ENCODE data around the gene ZBTB46.
"Not testable (repeated sequence)": the region's sequence is repeated elsewhere in the genome, so short reads cannot be mapped to it uniquely, and the experiment has no call there.

ZBTB46 gene

DNA sequence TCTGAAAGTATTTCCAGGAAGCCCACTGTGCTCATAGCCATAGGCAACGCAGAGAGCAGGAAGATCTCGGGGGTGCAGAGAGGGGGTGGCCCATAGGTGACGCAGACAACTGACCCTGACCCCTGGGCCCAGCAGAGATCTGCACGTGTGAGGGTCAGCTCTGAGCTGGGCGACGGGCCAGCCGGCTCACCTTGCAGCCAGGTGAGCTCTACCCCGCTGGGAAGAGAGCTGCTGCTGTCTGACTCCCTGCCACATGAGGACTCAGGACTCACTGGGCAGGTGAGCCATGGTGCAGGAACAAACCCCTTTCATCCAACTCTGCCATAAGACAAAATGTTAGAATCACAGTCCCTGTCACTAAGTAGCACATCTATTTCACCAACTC lies 19.6 kb downstream of the ZBTB46 start:
- no peak for DNase-seq

DNA sequence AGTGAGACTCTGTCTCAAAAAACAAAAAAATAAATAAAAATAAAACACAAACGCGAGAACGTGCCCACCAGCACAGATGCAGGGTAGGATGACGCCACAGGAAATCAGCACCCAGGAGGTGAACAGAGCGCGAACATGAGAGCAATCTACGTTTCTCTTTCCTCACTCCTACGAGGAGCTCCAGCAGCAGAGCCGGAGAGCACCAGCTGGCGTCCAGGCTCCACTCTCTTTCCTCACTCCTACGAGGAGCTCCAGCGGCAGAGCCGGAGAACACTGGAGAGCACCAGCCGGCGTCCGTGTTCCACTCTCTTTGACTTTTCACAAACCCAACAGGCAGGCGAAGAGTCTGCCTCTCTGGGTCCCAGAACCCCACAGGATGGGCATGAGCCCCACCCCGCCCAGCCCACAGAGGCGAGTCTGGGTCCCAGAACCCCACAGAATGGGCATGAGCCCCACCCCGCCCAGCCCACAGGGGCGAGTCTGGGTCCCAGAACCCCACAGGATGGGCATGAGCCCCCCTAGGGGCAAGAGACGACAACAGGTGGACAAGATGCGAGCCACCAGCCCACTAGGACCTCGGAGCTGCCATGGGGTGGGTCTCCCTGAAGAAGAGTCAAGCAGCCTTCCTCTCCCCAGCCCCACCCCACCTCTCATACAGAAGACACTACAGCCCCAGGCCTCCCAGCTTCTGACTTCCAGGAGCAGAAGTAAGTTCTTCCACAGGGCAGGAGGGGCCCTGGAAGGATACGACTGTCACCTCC lies 20.2 kb downstream of the ZBTB46 start:
- DNase-seq, result no peak

DNA sequence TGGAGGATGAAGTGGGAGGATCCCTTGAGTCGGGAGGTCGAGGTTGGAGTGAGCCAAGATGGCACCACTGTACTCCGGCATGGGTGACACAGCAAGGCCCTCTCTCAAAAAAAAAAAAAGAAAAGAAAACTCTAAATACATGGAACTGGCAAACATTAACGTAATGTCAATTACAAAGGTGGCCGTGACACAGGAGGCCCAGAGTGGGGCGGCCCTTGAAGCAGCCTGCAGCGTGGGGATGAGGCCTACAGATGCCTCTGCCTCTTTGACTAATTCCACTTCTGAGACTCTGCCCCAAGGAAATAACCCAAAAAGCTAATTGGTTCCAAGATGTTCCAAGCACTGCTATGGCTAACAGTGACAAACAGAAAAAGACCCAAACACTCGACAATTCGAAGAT lies 21.2 kb downstream of the ZBTB46 start:
- no peak for DNase-seq

DNA sequence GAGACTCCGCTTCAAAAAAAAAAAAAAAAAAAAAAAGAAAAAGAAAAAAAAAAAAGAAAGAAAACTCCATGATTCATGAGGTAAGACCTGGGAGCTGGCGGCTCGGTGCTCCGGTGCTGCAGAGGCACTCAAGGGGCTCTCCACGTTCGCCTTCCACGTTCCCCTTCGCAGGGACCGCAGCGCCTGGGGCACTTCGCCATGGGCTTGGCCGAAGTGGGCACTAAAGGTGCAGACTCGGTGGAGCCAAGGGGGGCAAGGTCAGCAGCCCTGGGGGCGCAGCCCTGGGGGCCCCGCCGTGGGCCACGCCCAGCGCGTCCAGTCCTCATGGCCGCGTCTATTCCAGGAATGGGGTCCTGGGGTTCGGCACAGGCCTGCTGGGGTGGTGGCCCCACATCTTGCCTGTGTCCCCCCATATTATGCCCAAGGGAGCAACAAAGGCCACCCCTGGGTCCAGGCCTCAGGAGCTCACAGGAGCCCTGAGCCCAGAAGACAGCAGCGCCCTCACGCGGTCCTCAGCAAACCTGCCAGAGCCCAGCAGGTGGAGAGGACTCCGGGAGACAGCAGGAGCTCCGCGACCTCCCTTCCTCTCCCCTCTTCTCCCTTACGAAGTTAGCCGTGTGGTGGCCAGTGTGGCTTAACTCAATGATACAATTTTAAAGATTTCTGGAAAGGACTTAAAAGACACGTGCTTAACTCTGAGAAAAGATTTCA lies 21.9 kb downstream of the ZBTB46 start:
- DNase-seq, result no peak

DNA sequence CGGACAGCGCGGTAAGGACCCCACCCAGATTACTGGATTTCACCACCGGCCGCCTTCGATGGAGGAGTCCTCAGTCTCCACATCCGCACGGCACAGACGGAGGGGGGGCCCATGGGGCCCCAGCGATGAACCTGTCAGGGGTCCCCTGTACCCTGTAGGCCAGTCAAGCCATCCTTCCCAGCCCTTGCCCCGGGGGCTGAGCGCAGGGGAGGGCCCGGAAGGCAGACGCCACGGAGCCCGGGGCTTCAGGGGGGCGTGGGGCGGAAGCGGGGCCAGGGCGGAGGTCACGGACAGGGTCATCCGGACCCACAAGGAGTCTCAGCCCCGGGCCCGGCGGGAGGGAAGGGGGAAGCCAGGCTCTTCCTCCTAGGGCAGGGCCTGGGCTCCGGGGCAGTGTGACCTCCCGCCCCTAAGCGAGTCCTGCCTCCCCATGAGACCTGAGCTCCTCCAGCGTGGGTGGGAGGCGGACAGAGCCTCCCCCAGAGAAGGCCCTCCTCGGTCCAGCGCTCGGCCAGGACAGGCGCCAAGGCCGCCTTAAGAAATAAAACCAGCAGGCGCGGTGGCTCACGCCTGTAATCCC lies 22.8 kb downstream of the ZBTB46 start:
- no peak for DNase-seq

DNA sequence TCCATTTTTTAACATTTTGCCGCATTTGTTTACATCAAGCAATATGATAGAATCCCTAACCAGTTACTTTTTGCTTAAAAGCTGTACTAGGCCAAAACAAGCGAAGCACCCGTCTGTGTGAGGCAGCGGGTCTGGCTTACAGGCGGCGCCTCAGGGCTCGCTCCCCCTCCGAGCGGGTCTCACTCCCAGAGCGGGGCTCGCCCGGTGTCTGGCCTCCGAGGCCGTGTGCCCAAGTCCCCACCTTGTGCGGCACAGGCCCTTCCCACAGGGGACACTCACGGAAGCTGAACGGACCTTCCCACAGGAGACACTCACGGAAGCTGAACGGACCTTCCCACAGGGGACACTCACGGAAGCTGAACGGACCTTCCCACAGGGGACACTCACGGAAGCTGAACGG lies 23.4 kb downstream of the ZBTB46 start:
- DNase-seq, result no peak

DNA sequence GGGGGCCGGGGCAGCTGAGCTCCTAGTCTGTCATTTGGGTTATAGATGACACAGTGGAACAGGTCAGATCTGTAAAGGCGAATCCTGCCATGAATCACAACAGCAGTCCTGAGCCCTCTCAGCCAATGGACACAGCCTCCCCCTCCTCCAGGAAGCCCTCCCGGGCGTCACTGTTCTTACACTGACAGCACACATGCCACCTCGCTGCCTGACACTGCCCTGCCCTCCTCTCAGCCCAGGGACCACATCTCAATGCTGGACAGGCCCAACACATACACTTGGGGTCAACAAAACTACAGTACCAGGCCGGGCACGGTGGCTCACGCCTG lies 26.8 kb downstream of the ZBTB46 start:
- DNase-seq, result no peak

DNA sequence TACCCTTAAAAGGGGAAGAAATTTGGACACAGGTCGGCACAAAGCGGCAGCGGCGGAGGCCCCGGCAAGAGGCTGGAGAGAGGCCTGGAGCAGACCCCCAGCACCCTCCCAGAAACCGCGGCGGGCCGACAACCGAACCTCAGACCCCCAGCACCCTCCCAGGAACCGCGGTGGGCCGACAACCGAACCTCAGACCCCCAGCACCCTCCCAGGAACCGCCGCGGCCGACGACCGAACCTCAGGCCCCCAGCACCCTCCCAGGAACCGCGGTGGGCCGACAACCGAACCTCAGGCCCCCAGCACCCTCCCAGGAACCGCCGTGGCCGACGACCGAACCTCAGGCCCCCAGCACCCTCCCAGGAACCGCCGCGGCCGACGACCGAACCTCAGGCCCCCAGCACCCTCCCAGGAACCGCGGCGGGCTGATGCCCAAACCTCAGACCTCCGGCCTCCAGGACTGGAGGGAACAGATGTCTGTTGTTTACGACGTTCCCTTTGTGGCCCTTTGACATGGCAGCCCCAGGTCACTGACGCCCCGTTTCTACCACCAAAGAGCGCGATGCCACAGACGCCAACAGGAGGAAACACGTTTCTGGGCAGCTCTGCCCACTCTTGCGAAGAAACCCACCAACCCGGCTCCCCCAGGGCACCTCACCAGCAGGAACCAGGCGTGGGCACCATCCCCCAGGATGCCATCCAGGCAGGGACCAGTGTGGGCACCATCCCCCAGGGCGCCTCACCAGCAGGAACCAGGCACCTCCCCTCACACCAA lies 28.4 kb downstream of the ZBTB46 start:
- DNase-seq, result no peak

DNA sequence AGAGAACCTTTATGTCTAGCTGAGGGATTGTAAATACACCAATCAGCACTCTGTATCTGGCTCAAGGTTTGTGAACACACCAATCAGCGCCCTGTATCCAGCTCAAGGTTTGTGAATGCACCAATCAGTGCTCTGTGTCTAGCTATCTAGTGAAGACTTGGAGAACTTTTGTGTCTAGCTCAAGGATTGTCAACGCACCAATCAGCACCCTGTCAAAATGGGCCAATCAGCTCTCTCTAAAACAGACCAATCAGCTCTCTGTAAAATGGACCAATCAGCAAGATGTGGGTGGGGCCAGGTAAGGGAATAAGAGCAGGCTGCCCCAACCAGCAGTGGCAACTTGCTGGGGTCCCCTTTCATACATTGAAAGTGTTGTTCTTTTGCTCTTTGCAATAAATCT lies 29.9 kb downstream of the ZBTB46 start:
- not testable (repeated sequence) for DNase-seq

DNA sequence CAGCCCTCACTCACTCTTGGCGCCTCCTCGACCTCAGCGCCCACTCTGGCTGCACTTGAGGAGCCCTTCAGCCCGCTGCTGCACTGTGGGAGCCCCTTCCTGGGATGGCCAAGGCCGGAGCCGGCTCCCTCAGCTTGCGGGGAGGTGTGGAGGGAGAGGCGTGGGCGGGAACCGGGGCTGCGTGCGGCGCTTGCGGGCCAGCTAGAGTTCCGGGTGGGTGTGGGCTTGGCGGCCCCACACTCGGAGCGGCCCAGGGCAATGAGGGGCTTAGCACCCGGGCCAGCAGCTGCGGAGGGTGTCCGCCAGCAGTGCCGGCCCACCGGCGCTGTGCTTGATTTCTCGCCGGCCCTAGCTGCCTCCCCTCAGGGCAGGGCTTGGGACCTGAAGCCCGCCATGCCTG lies 30.7 kb downstream of the ZBTB46 start:
- not testable (repeated sequence) for DNase-seq

DNA sequence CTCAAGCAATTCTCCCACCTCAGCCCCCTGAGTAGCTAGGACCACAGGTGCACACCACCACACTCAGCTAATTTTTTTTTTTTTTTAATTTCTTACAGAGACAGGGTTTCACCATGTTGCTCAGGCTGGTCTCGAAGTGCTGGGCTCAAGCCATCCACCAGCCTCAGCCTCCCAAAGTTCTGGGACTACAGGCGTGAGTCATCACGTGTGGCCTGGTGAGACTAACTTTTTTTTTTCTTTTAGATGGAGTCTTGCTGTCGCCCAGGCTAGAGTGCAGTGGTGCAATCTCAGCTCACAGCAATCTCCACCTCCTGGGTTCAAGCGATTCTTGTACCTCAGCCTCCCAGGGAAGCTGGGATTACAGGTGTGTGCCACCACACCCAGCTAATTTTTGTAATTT lies 31.9 kb downstream of the ZBTB46 start:
- peak; percentile 24 for DNase-seq

DNA sequence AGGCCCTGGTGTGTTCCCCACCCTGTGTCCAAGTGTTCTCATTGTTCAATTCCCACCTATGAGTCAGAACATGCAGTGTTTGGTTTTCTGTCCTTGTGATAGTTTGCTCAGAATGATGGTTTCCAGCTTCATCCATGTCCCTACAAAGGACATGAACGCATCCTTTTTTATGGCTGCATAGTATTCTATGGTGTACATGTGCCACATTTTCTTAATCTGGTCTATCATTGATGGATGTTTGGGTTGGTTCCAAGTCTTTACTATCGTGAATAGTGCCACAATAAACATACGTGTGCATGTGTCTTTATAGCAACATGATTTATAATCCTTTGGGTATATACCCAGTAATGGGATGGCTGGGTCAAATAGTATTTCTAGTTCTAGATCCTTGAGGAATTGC lies 33.9 kb downstream of the ZBTB46 start:
- not testable (repeated sequence) for DNase-seq

DNA sequence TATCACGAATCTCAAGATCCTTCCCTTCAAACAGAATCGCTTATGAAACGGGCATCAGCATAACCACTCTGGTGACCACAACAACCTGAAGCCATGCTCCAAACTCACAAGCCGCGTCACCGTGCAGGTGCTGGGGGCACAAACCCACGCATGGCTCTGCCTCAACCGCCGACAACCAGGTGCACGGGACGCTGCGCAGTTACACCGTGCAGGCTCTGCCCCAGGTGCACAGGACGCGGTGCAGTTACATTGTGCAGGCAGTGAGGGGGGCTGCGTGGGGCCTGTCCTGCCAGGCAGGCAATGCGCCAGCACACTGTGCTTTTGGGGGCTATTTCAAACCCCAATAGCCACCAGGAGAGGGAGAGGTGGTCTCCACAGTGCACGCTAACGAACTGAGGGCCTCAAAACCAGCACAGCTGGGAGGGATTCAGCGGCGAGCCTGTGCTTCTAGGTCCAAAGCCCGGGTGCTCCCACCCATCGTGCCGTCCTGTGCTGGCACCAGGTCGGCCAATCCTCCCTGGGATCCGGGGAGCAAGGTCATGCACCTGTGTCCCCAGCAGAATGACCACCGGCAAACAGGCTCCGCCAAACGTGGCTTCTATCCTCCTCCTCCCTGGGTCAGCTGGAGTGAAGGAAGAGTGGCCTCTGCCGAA lies 35.8 kb downstream of the ZBTB46 start:
- no peak for DNase-seq

DNA sequence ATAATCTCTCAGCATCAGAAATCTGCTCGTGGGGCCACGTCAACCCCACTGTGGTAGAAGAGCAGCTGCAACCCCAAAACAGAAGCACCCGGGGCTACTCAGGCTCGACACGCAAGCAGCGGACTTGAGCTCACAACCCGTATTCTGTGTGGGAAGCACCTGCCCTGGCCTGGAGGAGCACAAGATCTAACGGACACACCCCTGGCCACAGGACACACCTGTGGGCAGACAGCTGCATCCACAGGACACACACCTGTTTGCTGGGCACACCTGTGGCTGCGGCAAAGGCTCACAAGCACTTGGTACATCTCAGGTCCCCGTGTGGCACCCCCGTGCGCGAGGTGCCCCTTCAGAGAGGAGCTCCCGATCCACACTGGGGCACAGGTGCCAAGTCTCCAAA lies 36.5 kb downstream of the ZBTB46 start:
- DNase-seq, result no peak

DNA sequence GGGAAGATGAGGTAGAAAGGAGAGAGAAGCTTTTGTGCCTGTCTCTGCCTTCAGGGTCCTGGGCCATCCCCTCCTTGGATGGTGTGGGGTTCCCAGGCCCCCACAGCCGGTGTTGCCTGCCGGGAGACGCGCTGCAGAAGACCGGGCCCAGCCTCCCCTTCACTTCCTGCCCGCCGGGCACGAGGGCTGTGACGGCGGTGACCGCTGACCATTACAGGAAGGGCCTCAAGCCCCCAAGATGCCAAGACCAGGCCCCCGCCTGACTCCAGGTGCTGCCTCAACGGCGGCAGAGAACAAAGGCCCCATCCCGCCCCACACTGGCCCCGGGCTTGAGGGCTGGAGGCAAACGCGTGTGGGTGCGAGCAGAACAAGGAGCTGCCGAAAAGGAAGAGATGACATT lies 38.2 kb downstream of the ZBTB46 start:
- DNase-seq, result no peak

DNA sequence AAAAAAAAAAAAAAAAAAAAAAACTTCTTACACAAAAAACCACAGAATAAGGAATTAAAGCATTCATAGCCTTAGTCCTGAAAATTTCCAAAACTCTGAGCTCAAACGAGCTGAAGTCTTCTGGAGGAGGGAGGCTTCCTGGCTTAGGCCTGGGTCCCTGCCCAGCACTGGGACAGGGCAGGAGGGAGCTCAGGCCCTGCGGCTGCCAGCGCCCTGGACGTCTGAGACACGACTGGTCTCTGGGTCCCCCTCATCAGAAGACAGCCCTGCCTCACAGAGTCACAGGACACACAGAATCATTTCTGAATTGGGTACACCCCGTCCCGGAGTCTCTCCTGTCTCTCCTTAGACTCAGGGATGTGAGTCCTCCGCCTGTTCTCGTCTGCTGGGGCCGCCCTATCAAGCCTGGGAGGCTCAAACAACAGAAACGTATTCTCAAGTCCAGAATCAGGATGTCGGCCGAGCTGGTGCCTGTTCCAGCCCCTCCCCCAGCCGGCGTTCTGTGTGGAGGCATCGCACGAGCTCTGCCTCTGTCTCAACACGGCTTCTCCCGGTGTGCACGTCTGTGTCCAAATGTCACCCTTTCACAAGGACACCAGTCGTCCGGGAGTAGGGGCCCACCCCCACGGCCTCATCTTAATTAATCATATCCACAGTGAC lies 39.4 kb downstream of the ZBTB46 start:
- no peak for DNase-seq

DNA sequence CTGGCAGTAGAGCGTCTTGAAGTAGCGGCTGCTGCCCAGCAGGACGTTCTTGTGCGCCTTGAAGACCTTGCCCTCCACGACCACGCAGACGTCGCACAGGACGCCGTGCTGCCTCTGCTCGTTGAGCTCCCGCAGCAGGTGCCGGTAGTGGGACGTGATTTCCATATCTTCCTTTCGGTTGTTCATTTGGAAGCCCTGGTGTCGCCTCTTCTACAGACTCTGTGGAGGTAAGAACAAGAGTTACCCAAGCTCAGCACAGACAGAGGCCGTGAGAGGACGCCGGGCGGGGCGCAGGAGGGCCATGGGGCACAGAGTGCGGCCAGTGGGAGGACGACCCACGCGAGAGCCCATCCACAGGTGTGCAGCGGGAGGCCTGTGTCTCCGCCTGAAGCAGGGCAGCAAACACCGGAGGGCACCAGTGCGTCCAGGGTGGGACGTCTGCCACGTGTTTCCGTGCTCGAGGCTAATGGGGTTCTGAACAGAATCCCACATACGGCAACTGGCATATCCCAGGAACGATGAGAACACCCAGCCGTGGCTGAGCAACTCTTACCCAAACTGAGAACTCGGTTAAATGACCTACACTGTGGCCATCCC lies 40.4 kb downstream of the ZBTB46 start:
- no peak for DNase-seq

DNA sequence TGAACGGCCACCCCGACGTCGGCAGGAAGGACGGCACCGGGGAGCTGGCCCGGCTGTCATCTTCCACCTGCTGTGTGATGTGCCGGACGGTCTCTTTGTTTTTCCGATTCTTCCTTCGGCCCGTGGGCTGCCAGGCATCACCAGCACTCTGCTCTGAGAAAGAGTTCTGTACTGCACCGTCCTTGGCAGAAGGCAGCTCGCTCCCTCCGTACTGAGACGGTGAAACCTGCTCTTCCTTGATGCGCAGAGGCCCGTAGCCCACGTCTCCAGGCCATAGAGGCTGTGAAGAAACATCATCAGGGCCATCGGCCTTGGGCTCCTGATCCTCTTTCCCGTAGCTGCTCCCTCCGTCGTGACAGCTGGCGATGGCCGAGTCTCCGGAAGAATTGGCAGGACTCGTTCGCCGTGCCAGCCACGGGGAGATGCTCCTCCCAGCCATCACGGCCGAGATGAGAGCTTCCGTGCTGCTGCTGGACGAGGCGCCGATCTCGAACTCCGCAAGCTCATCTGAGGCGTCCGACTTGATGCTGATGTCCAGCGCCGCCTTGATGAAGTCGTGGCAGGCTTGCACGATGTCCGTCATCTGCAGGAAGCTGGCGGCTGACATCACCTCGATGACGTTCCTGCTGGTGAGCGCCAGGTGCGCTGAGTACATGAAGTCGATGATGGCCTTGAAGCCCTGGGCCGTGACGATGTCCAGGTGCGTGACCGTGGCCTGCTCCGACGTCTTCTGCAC lies 41.1 kb downstream of the ZBTB46 start:
- DNase-seq, result no peak

DNA sequence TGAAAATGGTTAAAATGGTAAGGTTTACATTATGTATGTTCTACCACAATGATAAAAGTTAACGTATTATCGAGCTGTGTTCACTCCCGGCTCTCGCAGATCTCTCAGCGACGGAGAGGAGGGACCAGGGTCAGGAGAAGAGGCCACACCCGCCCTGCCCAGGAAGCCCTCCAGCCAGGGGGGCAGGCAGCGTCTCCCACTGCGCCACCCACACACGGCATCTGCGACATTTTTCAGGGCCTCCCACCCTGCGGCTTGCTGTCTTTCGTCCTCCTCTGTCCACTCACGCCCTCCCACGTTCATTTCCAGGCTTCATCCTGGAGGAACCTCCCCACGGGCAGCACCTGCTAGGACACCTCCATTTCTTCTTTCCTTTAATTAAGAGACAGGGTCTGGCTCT lies 43.3 kb downstream of the ZBTB46 start:
- DNase-seq, result no peak

DNA sequence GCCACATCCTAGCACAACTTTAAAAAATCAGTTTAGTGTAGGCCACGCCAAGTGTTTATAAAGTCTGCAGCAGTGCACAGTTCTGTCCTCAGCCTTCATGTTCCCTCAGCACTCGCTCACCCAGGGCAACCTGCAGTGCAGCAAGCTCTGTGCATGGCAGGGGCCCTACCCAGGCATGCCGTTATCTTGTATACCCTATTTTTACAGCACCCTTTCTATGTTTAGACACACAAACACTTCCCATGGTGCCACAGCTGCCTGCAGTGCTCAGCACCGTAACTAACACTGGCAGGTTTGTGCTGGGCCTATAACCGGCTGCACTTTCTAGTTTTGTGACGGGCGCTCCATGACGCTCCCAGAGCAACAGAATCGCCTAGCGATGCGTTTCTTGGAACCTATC lies 43.8 kb downstream of the ZBTB46 start:
- DNase-seq, result no peak

DNA sequence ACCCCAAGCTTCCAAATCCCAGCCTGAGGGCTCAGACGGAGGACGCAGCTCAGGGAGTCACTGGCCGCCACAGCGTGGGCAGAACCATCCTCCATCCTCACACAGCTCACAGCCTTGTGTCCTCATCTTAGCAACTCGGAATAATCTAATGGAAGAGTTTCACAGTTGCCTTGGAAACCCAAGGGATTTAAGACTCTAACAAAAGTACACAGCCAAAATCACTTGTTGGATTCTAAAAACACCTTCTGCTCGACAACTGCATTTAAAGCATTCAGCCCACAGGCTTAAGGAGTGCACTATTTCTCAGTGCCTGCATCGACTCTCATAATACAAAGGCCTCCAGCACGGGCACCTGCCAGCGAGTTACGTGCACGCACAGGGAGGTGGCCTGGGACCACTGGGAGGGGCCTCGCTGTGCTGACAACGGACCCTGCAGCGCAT lies 45.4 kb downstream of the ZBTB46 start:
- DNase-seq, result no peak
